H9 (cell line): Measurements from ENCODE around the gene HIVEP1. TPM values are rescaled to one million over a fixed set of nuclear protein-coding genes. Genes with fewer than 3 reads are reported as not detected.

Source experiments
- DNase-seq: peaks from one replicate; pipeline ENCODE4 v3.0.0-alpha.2; 2017
- H2AFZ ChIP-seq: one replicate; pipeline ENCODE4 v1.6.1; 2013; ENCODE audit warnings: mild to moderate bottlenecking, low read length, control low read depth, moderate library complexity
- H2AK5ac ChIP-seq: 2 replicates; pipeline ENCODE4 v1.6.1; 2013; ENCODE audit warnings: low read length, control low read depth, mixed read lengths; ENCODE audit not compliant: insufficient read length
- H2BK120ac ChIP-seq: one replicate; pipeline ENCODE4 v1.6.1; 2013; ENCODE audit warnings: low read depth, mild to moderate bottlenecking, low read length, control low read depth, inconsistent platforms; ENCODE audit not compliant: poor library complexity, severe bottlenecking
- H2BK12ac ChIP-seq: 2 replicates; pipeline ENCODE4 v1.6.1; 2013; ENCODE audit warnings: low read length, control low read depth, mixed read lengths, low read depth; ENCODE audit not compliant: insufficient read length
- H2BK15ac ChIP-seq: 2 replicates; pipeline ENCODE4 v1.6.1; 2013; ENCODE audit warnings: low read depth, low read length, control low read depth
- H2BK20ac ChIP-seq: one replicate; pipeline ENCODE4 v1.6.1; 2013; ENCODE audit warnings: low read depth, mild to moderate bottlenecking, low read length, control low read depth, inconsistent platforms; ENCODE audit not compliant: poor library complexity, severe bottlenecking
- H2BK5ac ChIP-seq: 2 replicates; pipeline ENCODE4 v1.6.1; 2013; ENCODE audit warnings: low read length, control low read depth, mixed read lengths; ENCODE audit not compliant: insufficient read length
- H3K14ac ChIP-seq: 2 replicates; pipeline ENCODE4 v1.6.1; 2013; ENCODE audit warnings: low read length, control low read depth; ENCODE audit not compliant: insufficient read depth
- H3K18ac ChIP-seq: 2 replicates; pipeline ENCODE4 v1.6.1; 2013; ENCODE audit warnings: low read depth, mild to moderate bottlenecking, mixed read lengths, low read length, control low read depth; ENCODE audit not compliant: insufficient read length
- H3K23ac ChIP-seq: 2 replicates; pipeline ENCODE4 v1.6.1; 2013; ENCODE audit warnings: low read length, control low read depth, mixed read lengths, low read depth; ENCODE audit not compliant: insufficient read length
- H3K23me2 ChIP-seq: 2 replicates; pipeline ENCODE4 v1.6.1; 2013; ENCODE audit warnings: low read depth, mild to moderate bottlenecking, mixed read lengths, low read length, control low read depth; ENCODE audit not compliant: insufficient read length, poor library complexity, severe bottlenecking
- H3K27ac ChIP-seq: 2 replicates; pipeline ENCODE4 v1.5.1; 2013; ENCODE audit warnings: low read length, control low read depth, mixed read lengths, low read depth; ENCODE audit not compliant: insufficient read length
- H3K27me3 ChIP-seq: 2 replicates; pipeline ENCODE4 v1.6.1; 2013; ENCODE audit warnings: low read length, control low read depth, inconsistent platforms; ENCODE audit not compliant: insufficient read depth
- H3K4ac ChIP-seq: 2 replicates; pipeline ENCODE4 v1.6.1; 2013; ENCODE audit warnings: low read depth, mild to moderate bottlenecking, control low read depth, inconsistent platforms, low read length, moderate library complexity
- H3K4me1 ChIP-seq: 2 replicates; pipeline ENCODE4 v1.6.1; 2013; ENCODE audit warnings: low read length, control low read depth, inconsistent platforms; ENCODE audit not compliant: insufficient read depth
- H3K4me2 ChIP-seq: 2 replicates; pipeline ENCODE4 v1.6.1; 2013; ENCODE audit warnings: low read length, control low read depth, mixed read lengths; ENCODE audit not compliant: insufficient read length, insufficient read depth
- H3K56ac ChIP-seq: 2 replicates; pipeline ENCODE4 v1.6.1; 2013; ENCODE audit warnings: low read depth, mild to moderate bottlenecking, mixed read lengths, low read length, control low read depth; ENCODE audit not compliant: insufficient read length
- H3K79me1 ChIP-seq: 2 replicates; pipeline ENCODE4 v1.6.1; 2013; ENCODE audit warnings: low read depth, mild to moderate bottlenecking, moderate library complexity, low read length, control low read depth, inconsistent platforms; ENCODE audit not compliant: insufficient read depth, poor library complexity, severe bottlenecking
- H3K79me2 ChIP-seq: 2 replicates; pipeline ENCODE4 v1.6.1; 2013; ENCODE audit warnings: low read length, control low read depth, inconsistent platforms; ENCODE audit not compliant: insufficient read depth
- H3K9ac ChIP-seq: 2 replicates; pipeline ENCODE4 v1.6.1; 2013; ENCODE audit warnings: low read length, control low read depth, mixed read lengths; ENCODE audit not compliant: insufficient read length; ENCODE audit errors: extremely low read depth
- H3K9me3 ChIP-seq: one replicate; pipeline ENCODE4 v1.6.1; 2013; ENCODE audit warnings: low read depth, low read length, inconsistent platforms; ENCODE audit not compliant: control insufficient read depth
- H3T11ph ChIP-seq: one replicate; pipeline ENCODE4 v1.6.1; 2013; ENCODE audit warnings: mild to moderate bottlenecking, low read length, control low read depth, inconsistent platforms
- H4K20me1 ChIP-seq: one replicate; pipeline ENCODE4 v1.6.1; 2013; ENCODE audit not compliant: control insufficient read depth, insufficient read length, insufficient read depth
- H4K5ac ChIP-seq: 2 replicates; pipeline ENCODE4 v1.6.1; 2013; ENCODE audit warnings: low read depth, mild to moderate bottlenecking, mixed read lengths, low read length, control low read depth; ENCODE audit not compliant: insufficient read length
- H4K8ac ChIP-seq: replicated peaks from 2 replicates; pipeline ENCODE4 v1.6.1; 2013; ENCODE audit warnings: low read length, control low read depth, mixed read lengths, low read depth; ENCODE audit not compliant: insufficient read length
- H4K91ac ChIP-seq: 2 replicates; pipeline ENCODE4 v1.6.1; 2013; ENCODE audit warnings: low read depth, mild to moderate bottlenecking, moderate library complexity, mixed read lengths, low read length, control low read depth; ENCODE audit not compliant: insufficient read length
- H3K27ac Mint-ChIP-seq, 3 experiments: 2 replicates in 2 of 3; 3 replicates in 1 of 3; pipeline ENCODE4 v1.8.0; 2020 to 2021; ENCODE audit warnings: mixed read lengths in 3 of 3, mild to moderate bottlenecking in 1 of 3, moderate library complexity in 1 of 3
- H3K27me3 Mint-ChIP-seq: 2 replicates; pipeline ENCODE4 v1.8.0; 2021; ENCODE audit warnings: low read depth, mild to moderate bottlenecking, moderate library complexity, mixed read lengths
- H3K36me3 Mint-ChIP-seq, 3 experiments: 2 replicates in 2 of 3; 3 replicates in 1 of 3; pipeline ENCODE4 v1.8.0; 2020 to 2021; ENCODE audit warnings: low read depth in 3 of 3, mixed read lengths in 3 of 3; ENCODE audit not compliant: insufficient read depth in 1 of 3
- H3K4me1 Mint-ChIP-seq, 2 experiments: 2 replicates each; pipeline ENCODE4 v1.8.0; 2020; ENCODE audit warnings: mixed read lengths in 2 of 2
- H3K4me3 Mint-ChIP-seq, 2 experiments: 2 replicates in 1 of 2; 3 replicates in 1 of 2; pipeline ENCODE4 v1.8.0; 2020 to 2021; ENCODE audit warnings: mild to moderate bottlenecking in 2 of 2, mixed read lengths in 2 of 2, moderate library complexity in 1 of 2
- H3K9me3 Mint-ChIP-seq, 2 experiments: 2 replicates in 1 of 2; 3 replicates in 1 of 2; pipeline ENCODE4 v1.8.0; 2020; ENCODE audit warnings: mild to moderate bottlenecking in 2 of 2, mixed read lengths in 2 of 2, moderate library complexity in 1 of 2
- WGBS: extraction: QIAGEN DNeasy Blood & Tissue Kit; methylation state at CpG from one replicate; pipeline ENCODE4 v1.1.7; 2013; ENCODE audit warnings: missing lambda C conversion rate, low lambda C conversion rate, mixed read lengths; ENCODE audit not compliant: insufficient read length; ENCODE audit errors: extremely low coverage; 5-methylcytosine and 5-hydroxymethylcytosine counted together
- total RNA-seq: library from RNA; stranded (reverse); gene quantifications from 2 replicates; pipeline ENCODE4 v1.2.1, GENCODE V29; 2021
- TF ChIP-seq, protein P1 (sequence below): fragments of 200-600 bp; sonication (generic); conservative IDR thresholded peaks from 3 replicates; pipeline ENCODE4 v1.8.0; 2021; ENCODE audit warnings: antibody characterized with exemption, mild to moderate bottlenecking

The HIVEP1 gene
- total RNA-seq, 1 experiment from 2014 or later: 44.2 TPM

DNA sequence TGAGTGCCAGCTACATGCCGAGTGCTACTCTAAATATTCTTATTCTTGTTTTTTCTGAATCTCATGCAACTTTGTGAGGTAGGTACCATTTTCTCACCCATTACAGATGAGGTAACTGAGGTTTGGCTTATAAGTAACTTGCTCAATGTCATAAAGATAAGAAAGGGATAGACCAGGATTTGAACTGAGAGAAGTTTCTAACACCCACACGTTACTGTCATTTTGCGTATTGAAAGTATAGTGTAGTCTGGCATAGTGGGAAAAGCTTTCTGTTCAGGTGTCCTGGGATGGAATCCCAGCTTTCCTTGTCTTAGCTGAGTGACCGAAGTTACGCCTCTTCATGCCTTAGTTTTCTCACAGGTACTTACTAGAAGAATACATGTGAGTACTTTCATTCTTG, 50.5 kb downstream of the HIVEP1 start:
- Histone ChIP-seq H3K23ac (no peak overlapping the region), H3K27me3 (no peaks in the 10 kb centered on the region), H2BK120ac (no peak overlapping the region), H2AK5ac (no peak overlapping the region), H3K4me1 (no peaks in the 10 kb centered on the region), H3K56ac (no peak overlapping the region), H3K79me2 (peaks cover 7% of the 10 kb centered on the region; the same call in 1 of the 2 replicates), H4K5ac (no peak overlapping the region), H3T11ph (no peak overlapping the region), H2AFZ (no peak overlapping the region), H2BK5ac (no peak overlapping the region), H2BK12ac (no peak overlapping the region), H3K4me2 (no peak overlapping the region), H3K79me1 (no peaks in the 10 kb centered on the region), H2BK15ac (no peak overlapping the region), H3K9me3 (no peaks in the 10 kb centered on the region), H3K27ac (no peak overlapping the region), H4K91ac (no peak overlapping the region), H3K14ac (no peak overlapping the region), H3K9ac (no peak overlapping the region), H3K18ac (no peak overlapping the region), H3K23me2 (no peaks in the 10 kb centered on the region), H3K4ac (no peak overlapping the region), H2BK20ac (no peak overlapping the region), H4K8ac (no peak overlapping the region), H4K20me1 (no peaks in the 10 kb centered on the region)
- TF ChIP-seq, protein P1, sequence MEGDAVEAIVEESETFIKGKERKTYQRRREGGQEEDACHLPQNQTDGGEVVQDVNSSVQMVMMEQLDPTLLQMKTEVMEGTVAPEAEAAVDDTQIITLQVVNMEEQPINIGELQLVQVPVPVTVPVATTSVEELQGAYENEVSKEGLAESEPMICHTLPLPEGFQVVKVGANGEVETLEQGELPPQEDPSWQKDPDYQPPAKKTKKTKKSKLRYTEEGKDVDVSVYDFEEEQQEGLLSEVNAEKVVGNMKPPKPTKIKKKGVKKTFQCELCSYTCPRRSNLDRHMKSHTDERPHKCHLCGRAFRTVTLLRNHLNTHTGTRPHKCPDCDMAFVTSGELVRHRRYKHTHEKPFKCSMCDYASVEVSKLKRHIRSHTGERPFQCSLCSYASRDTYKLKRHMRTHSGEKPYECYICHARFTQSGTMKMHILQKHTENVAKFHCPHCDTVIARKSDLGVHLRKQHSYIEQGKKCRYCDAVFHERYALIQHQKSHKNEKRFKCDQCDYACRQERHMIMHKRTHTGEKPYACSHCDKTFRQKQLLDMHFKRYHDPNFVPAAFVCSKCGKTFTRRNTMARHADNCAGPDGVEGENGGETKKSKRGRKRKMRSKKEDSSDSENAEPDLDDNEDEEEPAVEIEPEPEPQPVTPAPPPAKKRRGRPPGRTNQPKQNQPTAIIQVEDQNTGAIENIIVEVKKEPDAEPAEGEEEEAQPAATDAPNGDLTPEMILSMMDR: no peak
- no peak for DNase-seq
- Mint-ChIP-seq H3K4me3 (no peak overlapping the region), H3K27ac (no peak overlapping the region), H3K9me3 (no peaks in the 10 kb centered on the region; a peak in 1 of 5 replicates), H3K4me1 (peaks cover 27 to 33% of the 10 kb centered on the region in 2 experiments), H3K36me3 (no peaks in the 10 kb centered on the region), H3K27me3 (no peaks in the 10 kb centered on the region)
- no CpG with 5 or more reads among the region's 5 CpGs for WGBS
